ENCODE data around the gene DLGAP1.
A peak's percentile ranks its signal among the peaks of the same experiment; 100 is the strongest.
"Not testable (repeated sequence)": the region's sequence is repeated elsewhere in the genome, so short reads cannot be mapped to it uniquely, and the experiment has no call there.

Gene DLGAP1

GRCh38 chr18:3603421-3604234, 851.5 kb downstream of the DLGAP1 start:
- DNase-seq (ENCODE audit: low read depth): peak; percentile 98

DNA sequence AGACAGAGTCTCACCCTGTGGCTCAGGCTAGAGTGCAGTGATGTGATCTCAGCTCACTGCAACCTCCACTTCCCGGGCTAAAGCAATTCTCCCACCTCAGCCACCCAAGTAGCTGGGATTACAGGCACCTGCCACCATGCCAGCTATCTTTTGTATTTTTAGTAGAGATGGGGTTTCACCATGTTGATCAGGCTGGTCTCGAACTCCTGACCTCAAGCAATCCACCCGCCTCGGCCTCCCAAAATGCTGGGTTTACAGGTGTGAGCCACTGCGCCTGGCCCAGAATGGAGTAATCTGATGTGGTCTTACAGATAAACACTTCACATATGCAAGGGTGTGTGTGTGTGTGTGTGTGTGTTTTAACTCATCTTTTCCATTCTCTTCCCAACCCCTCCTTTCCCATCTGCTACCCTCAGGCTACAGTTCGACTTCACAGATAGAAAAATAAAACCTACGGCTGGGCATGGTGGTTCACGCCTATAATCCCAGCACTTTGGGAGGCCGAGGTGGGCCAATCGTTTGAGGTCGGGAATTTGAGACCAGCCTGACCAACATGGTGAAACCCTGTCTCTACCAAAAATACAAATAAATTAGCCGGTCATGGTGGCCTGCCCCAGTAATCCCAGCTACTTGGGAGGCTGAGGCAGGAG, 853.9 kb downstream of the DLGAP1 start:
- not testable (repeated sequence) for DNase-seq (ENCODE audit: low read depth)

GRCh38 chr18:3599861-3600260, 855.2 kb downstream of the DLGAP1 start:
- no peak for DNase-seq (ENCODE audit: low read depth)

- DNase-seq (ENCODE audit: low read depth): no peak
Measured at GRCh38 chr18:3599195-3599594, 855.9 kb downstream of the DLGAP1 start.

DNA sequence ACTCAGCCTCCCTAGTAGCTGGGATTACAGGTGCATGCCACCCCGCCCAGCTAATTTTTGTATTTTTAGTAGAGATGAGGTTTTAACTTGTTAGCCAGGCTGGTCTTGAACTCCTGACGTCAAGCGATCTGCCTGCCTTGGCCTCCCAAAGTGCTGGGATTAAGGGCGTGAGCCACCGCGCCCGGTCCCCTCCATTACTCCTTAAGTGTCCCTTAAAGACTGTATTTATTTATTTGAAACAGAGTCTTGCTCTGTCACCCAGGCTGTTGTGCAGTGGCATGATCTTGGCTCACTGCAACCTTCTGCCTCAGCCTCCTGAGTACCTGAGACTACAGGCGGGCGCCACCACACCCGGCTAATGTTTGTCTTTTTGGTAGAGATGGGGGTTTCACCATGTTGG, 856.5 kb downstream of the DLGAP1 start:
- DNase-seq (ENCODE audit: low read depth): no peak

GRCh38 chr18:3597409-3598357, 857.4 kb downstream of the DLGAP1 start:
- DNase-seq (ENCODE audit: low read depth): no peak

DNA sequence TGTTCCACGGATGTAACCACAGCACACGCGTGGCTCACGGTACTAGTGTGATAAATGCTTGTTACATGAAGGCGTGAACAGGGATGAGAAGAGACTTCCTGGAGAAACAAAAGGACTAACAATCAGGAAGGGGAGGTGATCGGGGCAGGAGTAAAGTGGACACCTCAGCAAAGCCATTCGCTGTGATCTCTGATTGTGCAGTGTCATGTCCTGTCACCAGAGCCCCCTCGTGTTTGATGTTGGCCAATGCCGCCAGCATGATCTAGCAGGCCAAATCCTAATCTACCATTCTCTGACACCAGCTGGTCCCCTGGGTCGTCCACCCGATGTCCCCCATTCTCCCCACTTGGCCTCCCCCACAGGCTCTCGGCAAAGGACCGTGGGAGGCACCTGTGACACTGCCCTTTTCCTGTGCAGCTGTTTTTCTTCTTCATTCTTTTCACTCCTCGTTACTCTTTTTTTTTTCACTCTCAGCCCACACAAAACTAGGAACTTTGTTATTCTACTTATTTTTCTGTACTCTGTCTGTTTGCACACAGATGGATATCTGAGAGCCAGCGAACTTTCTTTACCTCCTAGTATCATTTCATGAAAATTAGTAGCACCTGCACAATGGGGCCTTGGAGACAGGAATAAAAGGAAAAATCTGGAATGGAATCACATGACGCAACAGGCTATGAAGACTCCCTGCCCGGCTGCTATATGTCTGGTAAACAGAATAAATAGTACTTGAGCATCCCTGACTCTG, 858.3 kb downstream of the DLGAP1 start:
- peak; percentile 41 for DNase-seq (ENCODE audit: low read depth)

DNA sequence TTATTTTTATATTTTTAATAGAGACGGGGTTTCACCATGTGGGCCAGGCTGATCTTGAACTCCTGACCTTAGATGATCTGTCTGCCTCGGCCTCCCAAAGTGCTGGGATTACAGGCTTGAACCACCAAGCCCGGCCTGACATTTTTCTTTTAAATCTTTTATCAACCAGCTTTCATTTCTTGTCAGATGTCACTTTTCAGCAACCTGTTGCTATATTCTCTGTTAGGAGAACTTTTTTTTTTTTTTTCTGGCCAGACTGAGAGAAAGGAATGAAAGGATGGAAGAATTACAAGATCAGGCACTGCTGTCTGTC, 858.8 kb downstream of the DLGAP1 start:
- no peak for DNase-seq (ENCODE audit: low read depth)

DNA sequence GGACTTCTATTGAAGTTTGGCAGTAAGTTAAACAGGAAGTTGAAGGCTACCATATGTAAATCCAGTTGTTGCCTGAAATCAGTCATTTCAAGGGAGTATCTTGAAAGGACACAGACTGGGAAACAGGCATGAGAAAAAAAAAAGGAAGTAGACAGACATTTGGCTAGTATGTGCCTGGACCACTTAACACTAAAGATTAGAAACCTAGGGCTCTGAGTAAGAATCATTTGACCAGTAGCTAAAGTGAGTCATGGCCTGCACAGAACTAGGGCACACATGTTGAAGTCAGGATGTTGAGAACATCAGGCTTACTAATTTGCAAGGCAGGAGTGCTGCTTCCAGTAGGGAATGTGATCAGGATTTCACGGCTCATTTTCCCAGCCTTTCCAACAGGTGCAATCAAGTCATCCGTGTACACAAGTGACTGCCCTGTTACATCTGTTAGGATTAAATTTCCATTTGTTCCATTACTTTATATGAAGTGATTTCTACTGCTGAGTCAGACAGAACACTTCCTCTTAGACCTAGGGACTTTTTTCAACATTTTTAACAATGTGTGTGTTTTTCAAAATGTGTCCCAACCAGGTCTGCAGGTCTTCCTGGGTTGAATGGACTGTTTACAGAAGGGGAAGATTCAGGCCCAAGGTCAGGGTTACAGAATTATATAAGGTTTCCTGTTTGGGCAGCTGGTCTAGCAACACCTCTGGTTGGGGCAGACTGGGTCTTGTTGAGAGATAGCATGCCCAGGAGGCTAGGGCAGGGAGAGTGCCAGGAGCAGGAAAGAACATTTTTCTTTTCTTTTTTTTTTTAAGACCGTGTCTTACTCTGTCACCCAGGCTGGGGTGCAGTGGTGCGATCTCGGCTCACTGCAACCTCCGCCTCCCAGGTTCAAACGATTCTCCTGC, 859.5 kb downstream of the DLGAP1 start:
- DNase-seq (ENCODE audit: low read depth): peak; percentile 91

- DNase-seq (ENCODE audit: low read depth): peak; percentile 60
Measured at GRCh38 chr18:3594760-3595368, 860.2 kb downstream of the DLGAP1 start.

DNA sequence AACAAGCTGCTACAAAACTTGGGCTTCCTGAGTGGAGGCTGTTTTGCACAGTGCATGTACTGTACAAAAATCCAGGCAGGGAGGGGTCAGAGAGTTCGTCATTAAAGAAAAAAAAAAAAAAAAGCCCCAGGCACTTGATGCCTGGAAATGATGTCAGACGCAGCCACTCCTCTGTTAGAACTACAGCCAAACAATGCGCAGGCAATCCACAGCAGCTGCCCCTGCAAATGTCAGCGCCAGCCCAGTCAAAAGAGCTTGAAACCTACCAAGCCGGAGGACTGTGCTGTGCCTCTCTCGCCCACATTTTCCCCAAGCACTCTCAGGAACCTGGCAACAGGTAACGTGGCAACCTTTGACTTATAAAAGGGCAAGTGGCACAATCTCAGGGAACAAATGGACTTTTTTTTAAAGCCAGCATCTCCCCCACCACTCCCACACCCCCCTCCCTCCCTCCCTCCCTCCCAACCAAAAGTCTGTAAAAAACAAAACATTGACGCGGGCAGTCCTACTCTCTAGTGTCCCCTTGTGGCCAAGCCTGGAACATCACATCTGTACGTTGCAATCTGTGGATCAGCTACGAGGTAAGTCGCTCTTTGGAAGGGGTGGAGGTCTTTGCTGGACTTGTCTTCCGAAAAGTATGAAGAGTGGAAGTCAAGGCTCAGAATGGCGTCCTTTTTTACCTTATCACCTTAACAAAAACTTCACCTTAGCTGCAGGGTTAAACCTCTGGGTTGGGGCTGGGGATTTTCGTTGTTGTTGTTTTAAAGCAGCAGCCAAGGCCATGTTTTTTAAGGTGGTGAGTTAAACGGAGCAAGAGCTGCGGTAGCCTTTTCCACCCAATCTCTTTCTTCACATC, 861.0 kb downstream of the DLGAP1 start:
- peak; percentile 98 for DNase-seq (ENCODE audit: low read depth)

- DNase-seq (ENCODE audit: low read depth): peak; percentile 92
Measured at GRCh38 chr18:3593381-3593903, 861.7 kb downstream of the DLGAP1 start.

- DNase-seq (ENCODE audit: low read depth): no peak
Measured at GRCh38 chr18:3592864-3593263, 862.2 kb downstream of the DLGAP1 start.

GRCh38 chr18:3590096-3590630, 864.9 kb downstream of the DLGAP1 start:
- DNase-seq (ENCODE audit: low read depth): no peak

DNA sequence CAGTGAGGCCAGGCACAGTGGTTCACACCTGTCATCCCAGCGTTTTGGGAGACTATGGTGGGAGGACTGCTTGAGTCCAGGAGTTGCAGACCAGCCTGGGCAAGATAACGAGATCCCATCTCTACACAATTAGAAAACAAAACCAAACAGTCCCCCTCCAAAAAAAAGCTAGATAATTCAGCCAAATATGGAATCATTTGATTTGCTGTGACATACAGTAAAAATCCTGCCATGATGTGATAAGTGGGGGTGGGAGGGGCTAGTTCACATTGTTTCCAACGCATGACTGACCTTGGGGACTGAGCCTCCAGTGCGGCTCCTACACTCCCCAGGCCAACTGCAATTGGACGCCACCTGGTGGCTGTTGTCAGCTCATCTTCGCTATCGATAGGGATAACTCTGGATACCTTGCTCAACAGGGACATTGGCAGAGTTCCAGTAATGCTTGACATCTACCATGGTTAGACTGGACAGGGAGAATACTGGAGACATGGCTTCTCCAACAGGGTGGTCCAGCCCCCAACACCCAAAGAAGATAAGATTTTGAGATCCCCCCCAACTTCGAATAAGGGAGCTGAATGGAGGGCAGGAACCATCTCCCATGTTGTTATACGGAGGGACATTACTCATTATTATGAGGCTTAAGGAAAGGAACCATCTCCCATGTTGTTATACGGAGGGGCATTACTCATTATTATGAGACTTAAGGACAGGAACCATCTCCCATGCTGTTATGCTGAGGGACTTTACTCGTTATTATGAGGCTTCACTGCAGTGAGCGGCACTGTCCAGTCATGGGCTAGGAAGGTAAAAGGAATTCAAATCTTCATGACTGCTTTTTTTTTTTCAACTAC, 869.2 kb downstream of the DLGAP1 start:
- DNase-seq (ENCODE audit: low read depth): peak; percentile 74

DNA sequence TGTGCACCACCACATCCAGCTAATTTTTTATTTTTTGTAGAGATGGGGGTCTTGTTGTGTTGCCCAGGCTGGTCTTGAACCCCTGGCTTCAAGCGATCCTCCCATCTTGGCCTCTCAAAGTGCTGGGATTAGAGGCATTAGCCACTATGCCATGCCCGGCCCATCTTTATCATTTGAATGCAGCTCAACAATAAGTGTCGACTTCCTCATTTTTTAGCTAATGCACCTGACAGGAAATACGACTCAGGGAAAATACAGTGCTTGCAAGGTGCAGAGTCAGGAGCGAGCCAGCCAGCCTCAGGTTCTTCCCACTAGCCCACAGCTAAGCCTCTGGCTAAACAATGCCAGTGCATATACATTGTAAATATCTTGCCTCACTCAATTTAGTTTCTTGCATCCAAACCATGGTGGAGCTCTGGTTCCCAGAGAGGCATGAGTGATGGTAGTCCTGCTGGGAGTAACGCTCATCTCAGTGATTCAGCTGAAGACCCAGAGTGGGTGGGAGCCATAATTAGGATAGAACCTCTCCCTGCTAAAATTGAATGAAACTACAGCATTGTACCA, 870.1 kb downstream of the DLGAP1 start:
- no peak for DNase-seq (ENCODE audit: low read depth)

DNA sequence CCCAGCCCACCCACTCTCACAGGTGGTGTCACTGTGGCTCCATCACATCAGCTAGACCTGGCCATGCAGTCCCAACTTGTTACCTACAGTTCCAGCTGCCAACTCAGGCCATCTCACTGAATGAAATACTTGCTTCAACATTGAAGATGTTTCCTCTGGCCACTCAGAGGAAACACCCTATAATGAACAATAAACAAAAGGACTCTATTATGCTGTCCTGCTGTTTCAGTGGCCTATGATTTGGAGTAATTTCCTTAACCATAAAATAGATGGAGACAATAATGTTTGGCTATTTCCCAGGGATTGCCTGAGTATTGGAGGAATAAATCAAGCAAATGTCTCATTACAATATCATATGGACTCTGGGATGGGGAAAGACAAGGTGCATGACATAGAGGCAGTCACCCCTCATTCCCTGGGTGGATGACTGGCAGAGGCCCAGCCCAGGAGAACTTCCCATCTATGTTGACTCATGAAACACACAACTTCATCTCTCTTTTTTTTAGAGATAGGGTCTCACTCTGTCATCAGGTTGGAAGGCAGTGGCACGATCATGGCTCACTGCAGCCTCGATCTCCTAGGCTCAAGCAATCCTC, 870.7 kb downstream of the DLGAP1 start:
- no peak for DNase-seq (ENCODE audit: low read depth)
